ENCODE measurements around the gene GLB1L3.

The GLB1L3 gene

GRCh38 chr11:134345237-134345550 lies 69.0 kb downstream of the GLB1L3 start:
- DNase-seq: no peak

- DNase-seq: no peak
Measured at GRCh38 chr11:134346101-134346975, 70.2 kb downstream of the GLB1L3 start.

- no peak for DNase-seq
Measured at GRCh38 chr11:134346976-134347350, 70.8 kb downstream of the GLB1L3 start.

- no peak for DNase-seq
Measured at GRCh38 chr11:134347441-134347840, 71.3 kb downstream of the GLB1L3 start.

GRCh38 chr11:134349109-134349801 lies 73.1 kb downstream of the GLB1L3 start:
- no peak for DNase-seq

GRCh38 chr11:134349802-134350355 lies 73.7 kb downstream of the GLB1L3 start:
- DNase-seq: no peak

- no peak for DNase-seq
Measured at GRCh38 chr11:134350381-134350780, 74.2 kb downstream of the GLB1L3 start.

- no peak for DNase-seq
Measured at GRCh38 chr11:134352111-134352510, 75.9 kb downstream of the GLB1L3 start.

GRCh38 chr11:134355136-134355535 lies 79.0 kb downstream of the GLB1L3 start:
- DNase-seq: no peak

GRCh38 chr11:134355656-134356055 lies 79.5 kb downstream of the GLB1L3 start:
- no peak for DNase-seq

GRCh38 chr11:134356656-134357544 lies 80.7 kb downstream of the GLB1L3 start:
- DNase-seq: no peak

GRCh38 chr11:134357545-134357839 lies 81.3 kb downstream of the GLB1L3 start:
- DNase-seq: no peak

GRCh38 chr11:134358165-134358855 lies 82.1 kb downstream of the GLB1L3 start:
- no peak for DNase-seq

- DNase-seq: no peak
Measured at GRCh38 chr11:134358856-134359490, 82.8 kb downstream of the GLB1L3 start.

GRCh38 chr11:134359646-134360045 lies 83.5 kb downstream of the GLB1L3 start:
- no peak for DNase-seq

GRCh38 chr11:134360050-134360835 lies 84.1 kb downstream of the GLB1L3 start:
- peak; percentile 47 for DNase-seq

GRCh38 chr11:134361661-134362060 lies 85.5 kb downstream of the GLB1L3 start:
- no peak for DNase-seq

GRCh38 chr11:134362192-134362901 lies 86.2 kb downstream of the GLB1L3 start:
- DNase-seq: no peak

- DNase-seq: no peak
Measured at GRCh38 chr11:134363161-134363560, 87.0 kb downstream of the GLB1L3 start.

- DNase-seq: no peak
Measured at GRCh38 chr11:134363592-134363991, 87.4 kb downstream of the GLB1L3 start.
